ENCODE results near the gene CYFIP1. TPM values are rescaled to one million over a fixed set of nuclear protein-coding genes. Genes with fewer than 3 reads are reported as not detected.

CYFIP1 gene
- total and polyA plus RNA-seq, 10 of the 15 experiments (the other 5 are each of a cell fraction or from before 2014, with no cell fraction given): 3.5 to 46.2 (median 28.3) TPM

- H3K4me2 ChIP-seq (ENCODE audit: control insufficient read depth, insufficient read depth): no peak overlapping the region
- FAIRE-seq: no peak
- 57% methylated on average over 5 of the region's 5 CpGs for WGBS (ENCODE audit: insufficient coverage, insufficient replicate concordance, low lambda C conversion rate, missing lambda C conversion rate)
These were observed 11.8 kb downstream of the CYFIP1 start for GRCh38 chr15:22968366-22968765.

More at GRCh38 chr15:22968366-22968765, 11.8 kb downstream of the CYFIP1 start:
- intact Hi-C loops (cut with micrococcal nuclease; ENCODE audit: unreplicated experiment) (no loop called here), in situ Hi-C loops (cut with MboI) (no loop called here)
- Histone ChIP-seq H4K20me1 (ENCODE audit: control insufficient read depth, insufficient read depth) (no peaks in the 10 kb centered on the region), H3K4me1 (ENCODE audit: control insufficient read depth, insufficient read depth, low read length) (peaks cover 6% of the 10 kb centered on the region; the same call in 1 of the 2 replicates), H3K4me3 (no peak overlapping the region), H3K79me2 (ENCODE audit: control insufficient read depth, insufficient read depth, low read length) (peaks cover 29% of the 10 kb centered on the region), H3K27me3 (replicated peaks in 1 of 2; ENCODE audit: control insufficient read depth in 2 of 2, insufficient read depth in 2 of 2, low read length in 1 of 2) (no peaks in the 10 kb centered on the region), H2AFZ (ENCODE audit: control insufficient read depth, low read depth, low read length) (no peak overlapping the region), H3K27ac (ENCODE audit: control insufficient read depth, insufficient read depth) (no peak overlapping the region), H3K36me3 (ENCODE audit: control insufficient read depth in 2 of 2, insufficient read depth in 2 of 2, low read length in 1 of 2) (no peaks in the 10 kb centered on the region; a peak in 1 of 4 replicates), H3K9me3 (replicated peaks; ENCODE audit: control insufficient read depth, insufficient read depth, low read length) (no peaks in the 10 kb centered on the region; the same call in 1 of the 3 replicates), H3K9ac (ENCODE audit: control insufficient read depth, insufficient read depth, low read length) (no peak overlapping the region)
- ATAC-seq (no peak; the same call in 2 of the 3 replicates), DNase-seq (ENCODE audit: low read depth, low spot score) (no peak)
- ChIA-PET RAD21 (ENCODE audit: unreplicated experiment) (no interaction called here), SMC1A (ENCODE audit: uncharacterized antibody, unreplicated experiment) (no interaction called here), CTCF (interaction anchor here (0.6 kb wide), 1 partner anchor 14 kb away, joined by 3 read pairs; no protein-coding TSS in a partner anchor), POLR2A (no interaction called here)
- TF ChIP-seq MEF2B (IDR thresholded peaks at IDR 0.05; ENCODE audit: partially characterized antibody, poor library complexity, severe bottlenecking) (no peak), SMARCA5 (IDR thresholded peaks at IDR 0.05) (no peak), RBBP5 (conservative IDR thresholded peaks at IDR 0.05) (no peak), ZNF687 (IDR thresholded peaks at IDR 0.05) (no peak), GABPA (IDR thresholded peaks at IDR 0.05; ENCODE audit: low read depth) (no peak), USF2 (IDR thresholded peaks at IDR 0.05; ENCODE audit: borderline replicate concordance, low read depth, low read length) (no peak), SP1 (IDR thresholded peaks at IDR 0.05; ENCODE audit: low read depth, low read length) (no peak), CEBPB (IDR thresholded peaks at IDR 0.05; ENCODE audit: borderline replicate concordance in 1 of 2, low read depth in 2 of 2, low read length in 2 of 2) (no peak), BACH1 (IDR thresholded peaks at IDR 0.05; ENCODE audit: borderline replicate concordance) (no peak)
- BruUV-seq (replicated peaks): no TSS peak

Data from GM12878 (cell line).